ENCODE results near the gene TET2. TPM values are rescaled to one million over a fixed set of nuclear protein-coding genes. Genes with fewer than 3 reads are reported as not detected.
A peak's percentile ranks its signal among the peaks of the same experiment; 100 is the strongest.

The TET2 gene
- total RNA-seq, 4 donors from 2014 or later, result 22.0 to 31.5 (median 28.0) TPM

DNA sequence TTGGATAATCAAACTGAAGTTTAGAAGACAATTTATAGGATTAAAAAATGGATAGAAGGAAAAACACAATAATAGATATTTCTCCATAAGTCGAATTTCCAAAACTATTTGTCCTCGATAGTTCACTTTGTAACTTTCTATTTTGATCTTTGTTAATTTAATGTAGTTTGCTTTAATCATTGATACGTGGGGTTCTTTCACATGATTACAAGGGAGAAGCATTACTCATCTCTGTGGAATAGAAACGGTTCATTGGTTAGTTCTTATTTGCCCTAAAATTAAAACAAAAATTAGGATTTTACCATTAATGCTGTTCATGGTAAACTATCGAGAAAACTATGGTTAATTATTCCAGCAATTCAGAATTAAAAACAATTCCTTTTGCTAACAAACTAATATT lies 2.1 kb downstream of the TET2 start:
- intact Hi-C loops (cut with DNase I), result loop anchor here (10.0 kb wide), 2 partner anchors 96 to 1166 kb away; partner anchors contain the start of genes AIMP1 and TBCK

DNA sequence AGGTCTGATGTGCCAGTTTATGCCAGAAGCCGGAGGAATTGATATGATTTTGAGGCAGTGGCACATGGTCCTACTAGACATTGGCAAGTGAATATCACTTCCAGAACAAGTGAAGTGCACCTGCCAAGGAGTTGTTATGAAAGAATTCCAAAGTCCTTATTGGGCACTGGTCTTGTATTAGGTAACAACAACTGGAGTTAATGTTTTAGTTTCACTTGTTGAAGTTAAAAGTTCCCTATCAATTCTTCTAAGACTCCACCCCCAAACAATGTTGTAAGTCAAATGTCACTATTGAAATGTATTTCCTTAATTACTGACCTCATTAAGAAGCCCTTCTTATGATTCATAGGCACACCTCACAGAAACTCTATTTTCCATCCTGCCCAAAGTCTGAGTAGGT lies 3.1 kb downstream of the TET2 start:
- TF ChIP-seq POLR2AphosphoS5 (IDR thresholded peaks at IDR 0.05), result no peak
- no peak for TF ChIP-seq EP300 (IDR thresholded peaks at IDR 0.05)
- TF ChIP-seq, protein P1, sequence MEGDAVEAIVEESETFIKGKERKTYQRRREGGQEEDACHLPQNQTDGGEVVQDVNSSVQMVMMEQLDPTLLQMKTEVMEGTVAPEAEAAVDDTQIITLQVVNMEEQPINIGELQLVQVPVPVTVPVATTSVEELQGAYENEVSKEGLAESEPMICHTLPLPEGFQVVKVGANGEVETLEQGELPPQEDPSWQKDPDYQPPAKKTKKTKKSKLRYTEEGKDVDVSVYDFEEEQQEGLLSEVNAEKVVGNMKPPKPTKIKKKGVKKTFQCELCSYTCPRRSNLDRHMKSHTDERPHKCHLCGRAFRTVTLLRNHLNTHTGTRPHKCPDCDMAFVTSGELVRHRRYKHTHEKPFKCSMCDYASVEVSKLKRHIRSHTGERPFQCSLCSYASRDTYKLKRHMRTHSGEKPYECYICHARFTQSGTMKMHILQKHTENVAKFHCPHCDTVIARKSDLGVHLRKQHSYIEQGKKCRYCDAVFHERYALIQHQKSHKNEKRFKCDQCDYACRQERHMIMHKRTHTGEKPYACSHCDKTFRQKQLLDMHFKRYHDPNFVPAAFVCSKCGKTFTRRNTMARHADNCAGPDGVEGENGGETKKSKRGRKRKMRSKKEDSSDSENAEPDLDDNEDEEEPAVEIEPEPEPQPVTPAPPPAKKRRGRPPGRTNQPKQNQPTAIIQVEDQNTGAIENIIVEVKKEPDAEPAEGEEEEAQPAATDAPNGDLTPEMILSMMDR (IDR thresholded peaks at IDR 0.05), result no peak
- no peak for TF ChIP-seq POLR2A (IDR thresholded peaks at IDR 0.05; ENCODE audit: low read depth)
- H3K9me3 ChIP-seq, result no peaks in the 10 kb centered on the region
- intact Hi-C loops (cut with DNase I), result loop anchor here (10.0 kb wide), 2 partner anchors 95 to 1165 kb away; partner anchors contain the start of genes AIMP1 and TBCK
- no peak for DNase-seq (ENCODE audit: extremely low spot score)
- H3K27me3 ChIP-seq, result no peaks in the 10 kb centered on the region
- no peaks in the 10 kb centered on the region for H3K36me3 ChIP-seq
- peaks cover 11 to 40% (median 36%) of the 10 kb centered on the region in 4 donors for H3K4me1 ChIP-seq
- WGBS, result 87% methylated on average over 1 of the region's 1 CpG
- no peak overlapping the region for H3K4me3 ChIP-seq
- no peak overlapping the region for H3K27ac ChIP-seq (replicated peaks in 1 of 4)

More for the DNA sequence above, 2.1 kb downstream of the TET2 start:
- Histone ChIP-seq H3K4me3 (peak overlapping the region; percentile 79 to 91 (median 84)), H3K27me3 (no peaks in the 10 kb centered on the region), H3K27ac (replicated peaks in 1 of 4) (peak overlapping the region in 1 of 4 donors; percentile 87), H3K9me3 (no peaks in the 10 kb centered on the region), H3K4me1 (peaks cover 11 to 34% (median 32%) of the 10 kb centered on the region in 4 donors), H3K36me3 (no peaks in the 10 kb centered on the region)
- 39% methylated on average over 5 of the region's 5 CpGs for WGBS
- no peak for TF ChIP-seq POLR2AphosphoS5 (IDR thresholded peaks at IDR 0.05)
- TF ChIP-seq, protein P1 (IDR thresholded peaks at IDR 0.05), result no peak
- TF ChIP-seq EP300 (IDR thresholded peaks at IDR 0.05), result no peak
- no peak for TF ChIP-seq POLR2A (IDR thresholded peaks at IDR 0.05; ENCODE audit: low read depth)
- DNase-seq (ENCODE audit: extremely low spot score), result no peak

DNA sequence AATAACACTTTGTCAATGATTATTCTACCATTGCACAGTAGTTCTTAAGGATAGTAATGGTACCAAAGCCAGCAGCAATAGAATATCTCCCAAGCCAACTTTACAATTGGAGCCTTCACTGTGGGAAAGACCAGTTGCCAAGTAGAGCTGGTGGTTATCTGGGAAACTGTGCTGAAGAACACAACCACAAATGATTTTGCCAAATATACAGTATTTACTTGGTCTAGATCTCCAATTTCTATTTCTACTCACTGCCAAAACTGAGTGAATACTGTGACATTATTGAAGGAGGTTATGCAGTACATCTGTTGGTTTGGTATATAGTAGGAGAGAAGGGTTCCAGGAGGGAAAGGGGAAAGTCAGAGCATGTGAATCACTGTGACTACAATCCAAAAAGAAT lies 3.8 kb downstream of the TET2 start:
- no peaks in the 10 kb centered on the region for H3K9me3 ChIP-seq
- no peaks in the 10 kb centered on the region for H3K27me3 ChIP-seq
- H3K4me1 ChIP-seq, result peaks cover 15 to 45% (median 43%) of the 10 kb centered on the region in 4 donors
- no peak for DNase-seq (ENCODE audit: extremely low spot score)
- intact Hi-C loops (cut with DNase I), result no loop called here
- no peak for TF ChIP-seq POLR2AphosphoS5 (IDR thresholded peaks at IDR 0.05)
- TF ChIP-seq, protein P1 (IDR thresholded peaks at IDR 0.05), result no peak
- TF ChIP-seq EP300 (IDR thresholded peaks at IDR 0.05), result no peak
- no peak for TF ChIP-seq POLR2A (IDR thresholded peaks at IDR 0.05; ENCODE audit: low read depth)
- H3K36me3 ChIP-seq, result no peaks in the 10 kb centered on the region
- H3K27ac ChIP-seq (replicated peaks in 1 of 4), result no peak overlapping the region
- H3K4me3 ChIP-seq, result no peak overlapping the region

DNA sequence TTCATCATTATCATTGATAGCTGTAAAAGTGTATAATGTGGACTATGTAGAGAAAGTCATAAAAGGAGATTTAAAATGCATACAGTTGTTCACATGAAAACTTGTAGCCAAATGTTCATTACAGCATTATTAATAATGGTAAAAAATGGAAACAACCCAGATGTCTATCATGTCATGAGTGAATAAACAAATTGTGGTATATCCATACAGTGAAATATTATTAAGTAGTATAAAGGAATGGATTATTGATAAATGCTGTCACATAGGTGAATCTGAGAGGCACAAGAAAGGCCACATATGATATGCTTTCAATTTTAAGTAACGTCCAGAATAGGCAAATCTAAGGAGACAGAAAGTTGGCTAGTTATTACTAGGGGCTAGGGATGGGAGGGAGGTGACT lies 7.1 kb downstream of the TET2 start:
- Histone ChIP-seq H3K4me1 (peaks cover 15 to 52% (median 39%) of the 10 kb centered on the region in 4 donors), H3K27me3 (no peaks in the 10 kb centered on the region), H3K27ac (replicated peaks in 1 of 4) (no peak overlapping the region), H3K36me3 (no peaks in the 10 kb centered on the region), H3K4me3 (no peak overlapping the region), H3K9me3 (no peaks in the 10 kb centered on the region)
- 89% methylated on average over 1 of the region's 1 CpG for WGBS
- intact Hi-C loops (cut with DNase I), result no loop called here
- TF ChIP-seq, protein P1 (IDR thresholded peaks at IDR 0.05), result no peak
- no peak for TF ChIP-seq POLR2AphosphoS5 (IDR thresholded peaks at IDR 0.05)
- TF ChIP-seq EP300 (IDR thresholded peaks at IDR 0.05), result no peak
- no peak for TF ChIP-seq POLR2A (IDR thresholded peaks at IDR 0.05; ENCODE audit: low read depth)
- DNase-seq (ENCODE audit: extremely low spot score), result no peak

DNA sequence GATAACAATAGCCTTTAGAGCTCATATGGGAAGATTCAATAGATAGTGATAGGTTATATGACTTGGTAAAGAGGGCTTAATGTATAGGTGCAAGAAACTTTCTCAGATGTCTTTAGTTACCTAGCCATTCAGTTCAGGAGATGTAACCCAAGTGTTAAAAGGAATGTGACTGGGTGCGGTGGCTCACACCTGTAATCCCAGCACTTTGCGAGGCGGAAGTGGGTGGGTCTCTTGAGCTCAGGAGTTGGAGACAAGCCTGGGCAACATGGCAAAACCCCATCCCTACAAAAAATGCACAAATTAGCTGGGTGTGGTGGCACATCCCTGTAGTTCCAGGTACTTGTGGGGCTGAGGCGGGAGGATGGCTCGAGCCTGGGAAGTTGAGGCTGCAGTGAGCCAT lies 7.9 kb downstream of the TET2 start:
- peaks cover 13 to 44% (median 30%) of the 10 kb centered on the region in 4 donors for H3K4me1 ChIP-seq
- intact Hi-C loops (cut with DNase I), result no loop called here
- 100% methylated on average over 5 of the region's 5 CpGs for WGBS

More for the DNA sequence above, 7.9 kb downstream of the TET2 start:
- TF ChIP-seq POLR2A (IDR thresholded peaks at IDR 0.05; ENCODE audit: low read depth) (no peak), POLR2AphosphoS5 (IDR thresholded peaks at IDR 0.05) (no peak), EP300 (IDR thresholded peaks at IDR 0.05) (no peak)
- TF ChIP-seq, protein P1 (IDR thresholded peaks at IDR 0.05), result no peak
- Histone ChIP-seq H3K9me3 (no peaks in the 10 kb centered on the region), H3K36me3 (no peaks in the 10 kb centered on the region), H3K27ac (replicated peaks in 1 of 4) (no peak overlapping the region), H3K4me3 (no peak overlapping the region), H3K27me3 (no peaks in the 10 kb centered on the region)
- no peak for DNase-seq (ENCODE audit: extremely low spot score)
